GM19455 (cell line): Measurements from ENCODE around the gene HHLA2.

Experiments used
- ATAC-seq: cut with Tn5 transposase; IDR thresholded peaks from one replicate; pipeline ENCODE4 v1.9.1; 2021; ENCODE audit not compliant: unreplicated experiment

The HHLA2 gene

DNA sequence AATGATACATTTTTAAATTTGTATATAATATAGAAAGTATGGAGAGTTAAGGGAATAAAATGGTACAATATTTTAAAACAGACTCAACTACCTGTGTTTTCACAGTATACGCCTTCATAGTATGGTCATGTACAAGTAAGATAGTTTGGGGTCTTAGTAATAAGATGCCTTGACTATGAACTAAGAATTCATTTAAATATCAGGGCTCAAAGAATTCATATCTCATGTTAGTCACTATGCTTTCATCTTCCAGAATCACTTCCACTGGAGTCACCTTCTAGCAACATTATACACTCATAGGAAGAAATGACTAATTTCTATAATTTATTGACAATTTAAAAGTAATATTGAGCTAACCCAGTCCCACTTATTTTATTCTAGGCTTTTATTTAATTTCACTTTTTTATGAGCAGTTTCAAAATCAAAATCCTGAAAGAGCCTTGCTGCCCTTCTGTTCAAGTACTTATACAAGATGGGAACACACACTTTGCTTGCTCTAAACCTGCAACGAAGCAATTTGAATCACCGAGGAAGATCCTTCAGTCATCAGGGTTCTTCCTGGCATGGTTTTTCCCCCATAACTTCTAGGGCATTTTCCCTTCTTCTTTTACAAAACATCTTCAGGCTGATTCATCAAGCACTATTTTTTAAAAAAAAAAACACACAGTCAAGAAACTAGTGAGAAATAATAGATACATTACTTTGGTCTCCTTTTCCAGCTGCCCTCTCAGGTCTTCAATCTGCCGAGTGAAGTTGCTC is 119.9 kb downstream of the HHLA2 start:
- no peak for ATAC-seq

DNA sequence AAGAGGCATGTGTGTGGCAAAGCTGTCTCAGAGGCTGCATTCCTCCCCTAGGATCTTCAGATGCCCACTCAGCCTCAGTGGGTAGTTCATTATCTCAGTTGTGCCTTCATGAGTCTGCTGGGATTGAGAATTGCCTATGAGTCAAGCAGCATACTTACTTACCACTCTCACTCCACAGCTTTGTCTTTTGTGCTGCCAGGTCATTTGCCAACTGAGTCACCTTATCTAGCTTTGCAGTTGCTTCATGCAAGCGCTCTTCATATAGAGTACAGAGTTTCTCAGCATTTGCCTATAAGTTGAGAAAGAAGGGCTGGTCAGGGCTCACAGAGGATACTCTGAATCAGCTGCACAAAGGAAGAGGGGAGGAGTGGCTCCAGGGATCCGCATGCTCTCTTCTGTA is 124.6 kb downstream of the HHLA2 start:
- ATAC-seq = no peak
